NCI-H2196 treated with DMSO at 0.1 percent for 48 hours (cell line): ENCODE results near the gene LFNG.

Experiments
- DNase-seq: peaks from one replicate; lab custom pipeline; 2025; ENCODE audit not compliant: unreplicated experiment; lab: John Stamatoyannopoulos, UW

Gene LFNG, protein sequence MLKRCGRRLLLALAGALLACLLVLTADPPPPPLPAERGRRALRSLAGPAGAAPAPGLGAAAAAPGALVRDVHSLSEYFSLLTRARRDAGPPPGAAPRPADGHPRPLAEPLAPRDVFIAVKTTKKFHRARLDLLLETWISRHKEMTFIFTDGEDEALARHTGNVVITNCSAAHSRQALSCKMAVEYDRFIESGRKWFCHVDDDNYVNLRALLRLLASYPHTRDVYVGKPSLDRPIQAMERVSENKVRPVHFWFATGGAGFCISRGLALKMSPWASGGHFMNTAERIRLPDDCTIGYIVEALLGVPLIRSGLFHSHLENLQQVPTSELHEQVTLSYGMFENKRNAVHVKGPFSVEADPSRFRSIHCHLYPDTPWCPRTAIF

DNA sequence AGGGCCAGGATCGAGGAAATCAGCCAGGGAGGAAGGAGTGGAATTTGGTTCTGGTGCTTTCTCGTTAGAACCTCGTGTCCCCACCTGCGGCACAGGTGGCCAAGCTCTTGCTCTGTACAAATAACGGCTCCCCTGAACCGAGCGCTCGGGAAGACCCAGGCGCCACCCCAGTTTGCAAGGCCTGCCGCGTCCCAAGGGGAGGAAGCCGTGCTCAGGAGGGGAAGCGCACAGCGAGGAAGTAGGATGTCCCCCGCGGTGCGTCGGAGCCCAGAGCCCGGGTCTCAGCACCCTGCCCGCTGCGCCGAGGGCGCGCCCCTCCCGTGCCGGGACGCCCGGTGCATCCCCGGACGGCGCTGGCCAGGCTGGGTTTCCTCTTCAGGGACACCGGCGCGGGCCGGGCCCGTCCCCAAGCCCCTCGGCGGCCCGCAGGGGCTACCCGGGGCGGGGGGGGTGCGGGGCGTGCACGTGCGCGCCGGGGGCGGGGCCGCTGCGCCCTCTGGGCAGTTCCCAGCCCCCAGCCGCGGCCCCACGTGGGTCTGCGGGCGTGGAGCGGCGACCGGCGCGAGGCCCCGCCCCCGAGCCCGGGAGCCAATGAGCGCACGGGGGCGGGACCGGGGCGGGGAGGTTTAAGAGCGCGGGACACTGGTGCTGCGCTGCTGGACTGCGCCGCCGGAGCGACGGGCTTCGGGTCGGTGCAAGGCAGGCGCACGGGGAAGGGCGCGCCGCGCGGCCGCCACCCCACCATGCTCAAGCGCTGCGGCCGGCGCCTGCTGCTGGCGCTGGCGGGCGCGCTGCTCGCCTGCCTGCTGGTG, at the start of gene LFNG:
TSS of gene LFNG (plus strand) at position 656 of the 812 bp plus-strand sequence. CDS start at position 744, 88 bp downstream.
- DNase-seq: peak; percentile 73

DNA sequence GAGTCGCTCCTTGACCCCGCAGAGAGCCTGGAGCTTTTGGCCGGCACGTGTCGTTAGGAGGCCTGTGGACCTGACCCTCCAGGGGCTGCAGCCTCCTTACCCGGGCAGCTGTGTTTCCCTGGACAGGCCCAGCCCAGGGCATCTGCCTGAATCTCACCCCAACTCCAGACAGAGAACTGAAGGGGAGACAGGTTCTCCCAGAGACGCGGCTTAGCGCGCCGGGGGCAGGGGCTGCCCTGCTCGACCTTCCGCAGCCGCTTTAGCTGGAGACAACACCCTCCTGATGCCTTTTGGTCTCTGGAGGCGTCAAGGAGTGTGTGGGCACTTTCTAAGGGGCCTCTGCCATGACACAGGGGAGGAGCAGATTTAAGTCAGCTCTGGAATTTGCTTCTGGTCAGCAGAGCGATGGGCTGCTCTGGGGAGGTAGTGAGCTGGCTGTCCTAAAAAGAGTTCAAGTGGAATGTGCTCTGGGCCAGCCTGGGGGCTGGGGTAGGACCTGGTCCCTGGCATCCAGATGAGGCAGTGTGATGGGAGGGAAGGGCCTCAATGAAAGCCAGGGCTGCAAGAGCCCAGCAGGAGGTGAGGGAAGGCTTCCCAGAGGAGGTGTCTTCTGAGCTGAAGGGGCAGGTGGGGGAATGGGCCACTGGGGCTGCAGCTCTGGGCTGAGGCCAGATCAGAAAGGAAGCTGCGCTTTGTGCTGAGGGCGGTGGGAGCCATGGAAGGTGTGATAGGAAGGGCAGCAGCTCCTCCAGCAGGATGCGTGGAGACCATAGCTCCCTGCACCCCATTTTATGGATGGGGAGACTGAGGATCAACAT, 49.2 kb upstream of the LFNG start:
- DNase-seq: no peak

DNA sequence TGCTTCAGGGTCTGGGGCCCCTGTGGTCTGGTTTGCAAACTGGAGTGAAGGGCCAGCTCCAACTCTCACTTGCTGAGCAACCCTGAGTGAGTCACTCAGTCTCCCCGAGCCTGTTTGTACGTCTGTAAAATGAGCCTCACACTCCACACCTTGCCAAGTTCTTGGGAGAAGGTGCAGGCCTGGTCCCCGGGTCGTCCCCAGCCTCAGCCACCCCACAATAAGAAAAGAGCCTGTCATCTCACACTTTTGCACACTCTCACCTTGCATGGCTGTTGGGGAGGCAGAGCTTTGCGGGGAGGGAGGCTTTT, 48.6 kb upstream of the LFNG start:
- no peak for DNase-seq

DNA sequence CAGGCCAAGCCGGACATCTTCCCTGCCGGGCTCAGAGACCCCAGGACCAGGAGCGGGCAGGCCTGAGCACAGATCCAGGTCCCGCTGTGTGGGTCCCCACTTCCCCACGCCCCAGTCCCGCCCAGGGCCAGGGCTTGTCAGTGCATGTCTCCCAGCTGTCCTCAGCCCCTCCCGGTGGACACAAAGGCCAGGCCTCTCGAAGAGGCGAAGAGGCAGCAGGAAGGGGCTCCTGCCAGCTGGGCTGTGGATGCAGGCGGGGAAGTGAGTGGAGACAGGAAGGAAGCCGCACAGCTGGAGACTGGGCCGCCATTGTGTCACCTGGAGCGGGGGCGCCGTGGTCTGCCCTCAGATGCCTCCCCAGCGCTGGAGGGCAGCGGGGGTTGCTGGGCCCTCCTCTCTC, 48.2 kb upstream of the LFNG start:
- peak; percentile 47 for DNase-seq

DNA sequence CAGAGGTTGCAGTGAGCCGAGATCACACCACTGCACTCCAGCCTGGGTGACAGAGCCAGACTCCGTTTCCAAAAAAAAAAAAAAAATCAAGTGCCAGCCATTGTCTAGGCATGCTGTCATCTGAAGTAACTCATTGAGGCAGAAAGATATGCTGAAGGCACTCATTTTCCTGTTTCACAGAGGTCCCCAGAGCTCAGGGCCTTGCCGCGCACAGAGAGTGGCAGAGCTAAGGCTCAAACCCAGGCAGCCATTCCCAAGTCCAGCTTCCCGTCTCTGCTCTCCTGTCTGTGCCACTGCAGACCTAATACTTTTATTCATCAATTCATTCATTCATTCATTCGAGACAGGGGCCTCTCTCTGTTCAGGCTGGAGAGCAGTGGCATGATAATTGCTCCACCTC, 46.8 kb upstream of the LFNG start:
- DNase-seq: no peak

DNA sequence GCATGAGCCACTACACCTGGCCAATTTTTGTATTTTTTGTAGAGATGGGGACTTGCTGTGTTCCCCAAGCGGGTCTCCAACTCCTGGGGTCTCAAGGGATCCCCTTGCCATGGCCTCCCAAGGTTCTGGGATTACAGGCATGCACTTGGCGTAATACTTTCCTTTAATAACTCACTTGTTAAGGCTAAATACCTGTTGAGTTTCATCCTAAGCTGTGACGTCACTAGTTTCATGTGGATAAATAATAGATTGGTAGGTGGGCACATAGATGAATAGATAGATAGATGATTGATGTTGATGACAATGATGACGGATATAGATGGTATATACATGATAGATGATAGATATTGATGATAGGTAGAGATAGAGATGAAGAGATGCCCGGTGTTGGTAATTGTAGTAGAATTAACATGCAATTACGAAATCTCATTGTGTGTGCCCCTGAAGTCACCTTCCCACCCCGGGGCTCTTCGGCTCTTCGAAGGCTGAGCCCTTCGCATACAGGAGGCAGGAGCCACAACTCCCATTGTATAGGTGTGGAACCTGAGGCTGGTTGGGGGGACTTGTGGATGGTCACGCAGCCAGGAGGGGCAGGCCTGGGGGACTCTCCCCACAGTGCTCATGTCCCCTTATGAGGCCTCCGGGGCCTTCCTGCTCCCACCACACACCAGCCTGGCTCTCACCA, 45.9 kb upstream of the LFNG start:
- DNase-seq: no peak

DNA sequence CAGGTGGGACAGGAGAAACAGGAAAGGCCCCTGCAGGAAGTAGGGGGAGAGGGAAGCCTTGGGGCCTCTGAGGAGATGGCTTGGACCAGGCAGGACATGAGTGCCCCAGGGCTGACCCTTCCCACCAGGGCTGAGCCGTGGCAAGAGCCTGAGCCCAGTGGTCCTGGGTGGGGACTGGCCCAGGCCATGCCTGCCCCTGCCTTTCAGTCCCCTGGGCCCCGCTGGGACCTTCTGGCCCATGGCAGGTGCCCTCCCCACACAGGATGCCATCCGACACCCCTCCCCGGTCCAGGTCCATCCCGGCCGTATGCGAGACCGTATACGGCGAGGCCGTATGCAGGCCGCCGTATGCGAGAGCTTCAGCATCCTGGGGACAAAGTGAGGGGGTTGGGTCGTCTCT, 45.4 kb upstream of the LFNG start:
- DNase-seq: no peak

DNA sequence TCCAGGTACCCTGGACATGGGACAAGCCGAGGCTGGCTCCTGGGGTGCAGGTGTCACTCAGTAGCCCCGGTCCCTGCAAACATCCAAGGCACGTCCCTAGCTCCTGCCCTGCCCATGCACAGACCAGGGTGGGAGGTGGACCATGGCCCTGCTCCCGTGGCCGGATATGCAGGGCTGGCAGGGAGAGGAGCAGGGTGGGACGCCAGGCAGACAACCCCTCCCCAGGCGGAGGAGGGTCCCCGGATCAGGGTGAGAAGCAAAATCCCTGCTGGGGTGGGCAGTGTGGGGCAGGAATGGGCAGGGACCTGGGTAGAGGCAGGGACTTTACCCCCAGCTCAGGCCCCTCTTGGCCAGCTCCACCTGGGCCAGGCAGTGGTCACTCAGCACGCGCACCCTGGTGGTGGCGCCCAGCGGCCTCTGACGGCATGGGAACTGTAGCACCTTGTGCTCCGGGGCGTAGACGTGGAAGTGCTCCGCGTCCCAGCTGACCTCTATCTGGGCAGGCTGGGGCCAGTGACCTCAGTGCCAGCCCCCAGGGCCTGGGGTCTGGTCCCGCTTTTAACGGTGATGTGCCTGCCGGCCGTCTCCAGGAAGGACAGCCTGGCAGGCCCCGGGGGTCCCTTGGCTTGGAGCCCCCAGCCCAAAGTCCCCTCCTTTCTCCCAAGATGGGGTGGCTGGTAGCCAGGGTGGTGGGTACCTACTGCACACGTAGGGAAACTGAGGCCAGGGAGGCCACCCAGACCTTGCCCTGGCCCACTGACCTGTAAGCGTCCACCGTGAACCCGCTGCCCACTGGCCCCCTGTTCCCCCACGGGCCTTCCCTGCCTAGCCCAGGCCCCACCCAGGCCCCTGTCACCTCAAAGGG, 44.5 kb upstream of the LFNG start:
- DNase-seq: no peak

DNA sequence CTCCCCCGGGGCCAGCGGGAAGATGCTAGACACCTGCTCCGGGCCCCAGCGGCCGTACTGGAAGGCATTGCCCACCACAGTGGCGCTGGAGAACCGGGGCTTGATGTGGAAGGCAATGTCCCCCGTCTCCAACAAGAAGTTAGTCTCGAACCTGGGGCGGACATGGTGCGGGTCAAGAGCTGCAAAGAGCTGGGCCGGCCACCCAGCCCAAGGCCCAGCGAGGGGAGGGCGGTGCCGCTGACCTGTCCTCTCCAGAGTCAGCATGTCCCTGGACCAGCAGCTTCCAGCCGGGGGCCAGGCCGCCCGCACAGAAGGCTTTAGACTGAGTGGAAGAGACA, 43.9 kb upstream of the LFNG start:
- no peak for DNase-seq

DNA sequence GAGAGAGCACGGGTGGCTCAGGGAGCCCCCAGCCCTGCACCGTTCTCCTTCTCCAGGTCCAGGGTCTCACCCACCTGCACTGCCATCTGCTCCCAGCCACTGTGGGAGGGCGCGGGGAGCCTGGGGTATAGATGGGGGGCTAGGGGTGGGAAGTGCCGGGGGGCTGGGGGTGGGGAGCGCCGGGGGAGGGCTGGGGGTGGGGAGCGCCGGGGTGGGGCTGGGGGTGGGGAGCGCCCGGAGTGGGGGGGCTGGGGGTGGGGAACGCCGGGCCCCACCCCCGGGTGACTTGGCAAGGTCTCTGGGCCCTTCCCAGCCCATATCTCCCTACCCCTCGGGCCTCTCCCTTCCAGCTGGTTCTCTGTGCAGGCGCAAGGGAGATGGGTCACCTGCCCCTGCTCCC, 43.3 kb upstream of the LFNG start, which contains the start of gene GRIFIN:
TSS of gene GRIFIN (minus strand) at position 101 of the 400 bp plus-strand sequence. CDS start at position 86, 15 bp downstream.
- no peak for DNase-seq

DNA sequence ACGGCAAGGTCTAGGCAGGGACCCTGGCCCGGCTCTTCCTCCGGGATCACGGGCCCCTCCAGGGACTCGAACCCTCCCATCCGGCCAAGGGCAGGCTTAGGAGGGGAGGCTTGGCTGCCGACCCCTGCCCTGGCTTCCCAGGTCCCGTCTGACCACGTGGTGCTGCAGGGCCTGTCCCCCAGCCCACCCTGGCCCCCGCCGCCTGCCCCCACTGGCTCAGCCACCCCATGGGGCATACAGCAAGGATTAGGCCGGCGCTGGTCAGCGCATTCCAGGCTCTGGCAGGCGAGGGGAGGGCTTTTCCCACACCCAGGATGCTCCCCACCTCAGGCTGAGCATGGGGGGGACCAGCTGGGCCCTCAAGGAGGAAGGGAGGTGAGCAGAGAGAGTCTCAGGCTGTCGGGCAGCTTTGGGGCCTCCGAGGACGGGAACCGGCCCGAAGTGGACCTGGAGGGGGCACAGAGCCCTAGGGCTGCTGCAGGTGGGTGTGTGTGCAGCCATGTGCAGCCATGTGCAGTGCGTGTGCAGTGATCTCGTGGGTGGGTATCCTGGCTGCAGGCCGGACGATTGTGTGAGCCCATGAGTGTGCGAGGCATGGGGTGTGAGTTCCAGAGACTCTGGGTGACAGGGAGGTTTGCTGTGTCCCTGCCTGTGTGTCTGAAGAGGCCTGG, 42.7 kb upstream of the LFNG start:
- DNase-seq: no peak

DNA sequence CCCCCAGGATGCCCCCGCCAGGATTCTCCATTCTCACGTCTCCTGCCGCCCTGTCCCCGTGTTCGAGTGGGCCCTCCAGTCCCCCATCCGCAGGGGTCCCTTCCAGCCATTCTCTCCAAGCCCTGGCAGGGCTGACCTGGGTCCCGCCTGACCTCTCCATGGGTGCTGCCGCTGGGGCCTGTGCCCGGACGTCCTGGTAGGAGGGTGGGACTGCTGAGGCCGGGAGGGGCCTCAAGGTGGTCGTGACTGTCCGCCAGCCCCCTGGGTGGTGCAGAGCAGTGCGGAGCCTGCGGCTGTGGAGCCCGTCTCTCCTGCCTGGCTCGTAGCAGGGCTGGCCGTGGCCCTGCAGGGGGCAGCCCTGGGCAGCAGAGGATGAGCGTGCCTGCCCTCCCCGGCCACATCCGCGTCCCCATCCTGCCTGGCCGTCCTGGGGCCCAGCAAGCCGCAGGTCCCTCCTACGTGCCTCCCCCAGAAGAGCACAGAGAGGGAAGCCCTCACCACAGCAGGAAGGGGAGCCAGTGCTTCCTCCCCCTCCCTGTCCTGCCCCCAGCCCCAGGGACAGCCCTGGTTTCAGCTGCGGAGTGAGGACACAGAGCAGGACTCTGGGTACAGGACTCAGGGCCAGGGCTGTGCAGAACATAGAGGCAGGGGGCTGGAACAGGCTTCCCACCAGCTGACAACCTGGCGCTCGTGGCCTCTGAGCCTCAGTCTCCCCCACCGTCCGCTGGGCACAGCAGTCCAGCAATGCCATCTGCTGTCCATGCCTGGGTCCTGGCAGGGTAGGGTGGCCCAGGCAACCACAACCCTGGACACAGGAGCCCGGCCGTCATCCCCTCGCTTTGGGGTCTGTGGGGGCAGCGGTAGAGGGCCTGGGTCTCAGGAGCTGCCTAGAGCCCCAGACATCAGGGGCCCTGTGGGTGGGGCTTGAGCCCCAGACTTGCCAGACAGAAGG, 41.9 kb upstream of the LFNG start:
- DNase-seq: peak; percentile 11

DNA sequence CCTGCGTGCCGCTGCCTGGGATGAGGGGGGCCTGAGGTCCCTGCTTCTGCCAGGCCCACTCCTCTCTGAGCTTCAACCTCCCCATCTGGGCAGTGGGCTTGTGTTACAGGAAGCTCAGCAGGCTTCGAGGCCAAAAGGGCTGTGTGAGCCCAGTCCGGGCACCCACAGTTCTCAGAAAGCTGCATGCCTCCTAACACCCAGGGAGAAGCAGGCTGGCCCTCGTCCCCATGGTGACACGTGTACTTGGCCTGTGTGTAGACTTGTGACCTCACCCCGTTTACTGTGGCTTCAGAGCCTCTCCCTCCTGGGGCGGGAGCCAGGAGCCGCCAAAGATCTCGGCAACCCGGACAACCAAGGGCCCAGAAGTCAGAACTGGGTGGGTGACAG, 41.2 kb upstream of the LFNG start:
- peak; percentile 39 for DNase-seq

DNA sequence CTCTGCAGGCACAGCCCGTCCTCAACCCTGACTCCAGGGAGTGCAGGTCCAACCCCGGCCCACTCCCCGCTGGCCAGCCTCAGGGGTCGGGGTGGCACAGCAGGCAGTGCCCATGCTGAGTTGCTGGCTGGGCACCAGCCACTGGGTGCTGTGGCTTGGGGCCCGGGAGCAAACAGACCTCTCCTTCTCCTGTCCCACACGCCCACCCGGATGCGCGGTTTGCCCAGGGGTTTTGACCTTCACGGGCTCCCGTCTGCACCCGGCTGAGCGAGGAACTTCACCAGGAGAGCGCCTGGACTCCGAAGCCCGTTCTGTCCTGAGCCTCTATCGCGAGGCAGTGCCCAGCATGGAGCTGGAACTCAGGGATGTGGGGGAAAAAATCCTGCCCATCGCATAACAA, 40.8 kb upstream of the LFNG start:
- DNase-seq: no peak

DNA sequence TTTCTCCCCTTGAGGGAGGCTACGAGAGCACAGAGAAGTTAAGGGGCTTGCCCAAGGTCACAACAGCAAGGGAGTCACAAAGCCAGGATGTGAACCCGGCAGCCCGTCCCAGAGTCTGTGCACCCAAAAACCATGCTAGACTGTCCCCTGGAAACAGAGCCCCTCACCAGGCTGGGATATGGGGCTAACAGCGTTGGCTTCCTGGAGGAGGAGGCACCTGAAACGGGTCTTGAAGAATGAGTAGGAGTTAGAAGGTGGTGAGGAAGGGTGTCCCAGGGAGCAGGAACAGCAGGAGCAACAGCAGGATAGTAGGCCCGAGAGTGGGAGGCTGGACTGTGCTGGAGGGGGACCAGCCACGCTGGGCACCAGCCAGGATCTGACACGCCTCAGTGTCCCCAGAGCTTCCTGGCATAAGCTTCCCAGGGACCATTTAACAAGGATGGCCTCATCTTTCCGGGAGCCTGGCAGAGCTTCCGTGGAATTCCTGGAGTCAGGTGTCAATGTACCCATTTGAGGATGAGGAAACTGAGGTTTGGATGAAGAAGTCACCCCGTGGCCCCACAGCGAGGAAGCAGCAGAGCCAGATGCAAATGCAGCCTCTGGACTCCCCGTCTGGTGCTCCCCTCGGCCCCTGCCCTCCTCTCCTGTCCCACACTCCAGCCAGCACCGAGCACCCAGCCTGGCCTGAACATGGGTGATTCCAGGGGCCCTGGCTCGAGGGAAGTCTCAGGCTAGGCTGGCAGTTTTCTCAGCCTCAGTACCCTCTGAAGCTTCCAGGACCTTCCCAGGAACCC, 40.1 kb upstream of the LFNG start:
- no peak for DNase-seq

DNA sequence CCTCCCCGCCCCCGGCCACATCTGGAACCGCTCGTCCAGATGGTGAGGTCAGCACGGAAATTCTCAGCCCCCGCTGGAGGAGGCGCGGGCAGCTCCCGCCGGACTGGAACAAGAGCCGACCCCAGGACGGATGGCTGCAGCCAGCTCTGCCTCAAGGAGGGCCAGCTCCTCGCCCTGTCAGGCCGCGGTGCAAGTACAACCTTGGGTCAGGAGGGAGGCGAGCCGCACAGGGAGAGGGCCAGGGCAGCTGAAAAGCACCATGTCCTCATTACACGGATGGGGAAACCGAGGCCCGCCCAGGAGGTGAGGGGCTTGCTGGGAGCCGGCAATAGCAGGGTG, 39.5 kb upstream of the LFNG start:
- no peak for DNase-seq

DNA sequence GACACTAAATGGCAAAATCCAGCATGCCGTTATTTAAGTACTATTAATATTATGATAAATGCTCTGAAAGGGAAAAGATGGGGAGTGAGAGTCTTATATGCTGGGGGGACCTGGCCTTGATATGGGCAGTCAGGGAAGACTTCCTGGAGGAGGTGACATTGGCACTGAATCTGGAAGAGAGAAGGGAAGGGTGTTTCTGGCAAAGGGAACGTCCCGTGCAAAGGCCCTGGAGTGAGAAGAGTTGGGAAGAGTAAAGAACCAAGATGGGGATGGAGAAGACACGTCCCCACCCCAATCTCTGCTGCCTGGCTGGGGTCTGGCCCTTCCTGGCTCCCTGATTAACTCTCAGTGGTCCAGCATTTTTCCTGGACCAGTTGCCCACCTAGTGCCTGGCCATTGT, 38.4 kb upstream of the LFNG start:
- no peak for DNase-seq
